ENCODE results near the gene ARFIP1. TPM values are rescaled to one million over a fixed set of nuclear protein-coding genes. Genes with fewer than 3 reads are reported as not detected.
A peak's percentile ranks its signal among the peaks of the same experiment; 100 is the strongest.
"Not testable (repeated sequence)": the region's sequence is repeated elsewhere in the genome, so short reads cannot be mapped to it uniquely, and the experiment has no call there.

The ARFIP1 gene
- total and polyA plus RNA-seq, 2 donors, result 18.5 to 26.7 TPM

DNA sequence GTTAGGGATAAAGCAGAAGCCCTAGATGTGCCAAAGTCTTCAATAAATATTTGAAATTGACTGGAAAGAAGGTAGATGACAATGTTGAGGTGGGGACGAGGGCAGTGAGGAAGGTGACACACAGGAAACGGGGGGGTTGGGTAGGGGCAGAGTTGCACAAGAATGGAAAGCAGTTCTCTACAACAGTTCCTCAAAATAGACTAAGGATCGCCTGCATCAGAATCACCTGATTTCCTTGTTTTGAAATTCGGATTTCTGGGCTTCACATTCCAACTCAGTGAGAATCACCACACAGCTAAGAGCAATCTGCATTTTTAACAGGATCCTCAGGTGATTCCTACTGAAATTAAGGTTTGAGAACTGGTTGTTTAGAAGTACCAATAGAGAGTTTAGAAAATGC is 70.6 kb downstream of the ARFIP1 start:
- peaks cover 1 to 13% of the 10 kb centered on the region in 2 donors for H3K9me3 ChIP-seq (ENCODE audit: control insufficient read depth in 2 of 2, insufficient read depth in 1 of 2, low read length in 1 of 2)
- no peak overlapping the region for H3K27ac ChIP-seq (ENCODE audit: low read depth in 1 of 2, low read length in 1 of 2)
- peaks cover 0 to 7% of the 10 kb centered on the region in 2 donors for H3K4me1 ChIP-seq (ENCODE audit: control insufficient read depth in 2 of 2, insufficient read depth in 2 of 2, low read length in 2 of 2)
- no peaks in the 10 kb centered on the region for H3K27me3 ChIP-seq (ENCODE audit: control insufficient read depth in 2 of 2, insufficient read depth in 1 of 2, low read length in 1 of 2)
- 4% methylated on average over 4 of the region's 4 CpGs for WGBS
- no peaks in the 10 kb centered on the region for H3K36me3 ChIP-seq (ENCODE audit: control insufficient read depth in 2 of 2, insufficient read depth in 2 of 2, low read length in 1 of 2)
- no peak overlapping the region for H3K4me3 ChIP-seq (ENCODE audit: low read length in 2 of 2)
- peak in 8 of 9 donors; percentile 15 to 56 (median 20) for DNase-seq (ENCODE audit: low read depth in 6 of 9, low spot score in 9 of 9)

DNA sequence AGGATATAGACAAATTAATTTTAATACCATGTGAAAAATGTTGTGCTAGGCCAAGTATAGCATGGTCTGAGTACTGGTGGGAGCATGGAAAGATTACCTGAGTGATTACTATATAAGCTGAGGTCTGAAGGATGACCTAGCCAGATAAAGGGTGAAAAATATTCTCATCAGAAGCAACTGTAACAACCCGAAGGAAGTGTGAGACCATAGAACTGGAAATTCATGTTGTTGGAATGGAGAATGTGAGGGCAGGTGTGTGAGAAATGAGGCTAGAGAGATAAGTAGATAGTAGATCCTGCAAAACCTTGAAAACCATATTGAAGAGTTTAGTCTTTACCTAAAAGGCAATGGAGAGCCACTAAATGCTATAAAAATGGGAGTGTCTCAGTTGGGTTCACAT is 71.5 kb downstream of the ARFIP1 start:
- peaks cover 0 to 7% of the 10 kb centered on the region in 2 donors for H3K4me1 ChIP-seq (ENCODE audit: control insufficient read depth in 2 of 2, insufficient read depth in 2 of 2, low read length in 2 of 2)
- H3K27ac ChIP-seq (ENCODE audit: low read depth in 1 of 2, low read length in 1 of 2), result no peak overlapping the region
- no peak overlapping the region for H3K4me3 ChIP-seq (ENCODE audit: low read length in 2 of 2)
- 93% methylated on average over 1 of the region's 1 CpG for WGBS
- no peak for DNase-seq (ENCODE audit: low read depth in 6 of 9, low spot score in 9 of 9)
- no peaks in the 10 kb centered on the region for H3K36me3 ChIP-seq (ENCODE audit: control insufficient read depth in 2 of 2, insufficient read depth in 2 of 2, low read length in 1 of 2)
- H3K9me3 ChIP-seq (ENCODE audit: control insufficient read depth in 2 of 2, insufficient read depth in 1 of 2, low read length in 1 of 2), result peaks cover 1 to 15% of the 10 kb centered on the region in 2 donors
- no peaks in the 10 kb centered on the region for H3K27me3 ChIP-seq (ENCODE audit: control insufficient read depth in 2 of 2, insufficient read depth in 1 of 2, low read length in 1 of 2)

DNA sequence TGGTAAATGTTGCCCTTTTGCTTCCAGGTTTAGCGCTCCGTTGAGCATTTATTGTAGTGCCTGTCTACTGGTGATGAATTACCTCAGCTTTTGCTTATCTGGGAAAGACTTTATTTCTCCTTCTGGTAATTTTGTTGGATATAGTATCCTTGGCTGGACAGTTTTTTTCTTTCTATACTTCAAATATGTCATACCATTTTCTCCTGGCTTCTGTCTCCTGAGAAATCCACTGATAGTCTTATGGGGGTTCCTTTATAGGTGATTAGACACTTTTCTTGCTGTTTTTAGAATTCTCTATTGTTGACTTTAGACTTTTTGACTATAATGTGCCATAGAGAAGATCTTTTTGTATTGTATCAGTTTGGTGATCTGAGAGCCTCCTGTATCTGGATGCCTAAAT is 73.5 kb downstream of the ARFIP1 start:
- H3K27ac ChIP-seq (ENCODE audit: low read depth in 1 of 2, low read length in 1 of 2), result no peak overlapping the region
- H3K36me3 ChIP-seq (ENCODE audit: control insufficient read depth in 2 of 2, insufficient read depth in 2 of 2, low read length in 1 of 2), result no peaks in the 10 kb centered on the region
- H3K4me3 ChIP-seq (ENCODE audit: low read length in 2 of 2), result no peak overlapping the region
- DNase-seq (ENCODE audit: low read depth in 6 of 9, low spot score in 9 of 9), result no peak
- H3K4me1 ChIP-seq (ENCODE audit: control insufficient read depth in 2 of 2, insufficient read depth in 2 of 2, low read length in 2 of 2), result peaks cover 0 to 7% of the 10 kb centered on the region in 2 donors
- 98% methylated on average over 2 of the region's 2 CpGs for WGBS
- peaks cover 1 to 15% of the 10 kb centered on the region in 2 donors for H3K9me3 ChIP-seq (ENCODE audit: control insufficient read depth in 2 of 2, insufficient read depth in 1 of 2, low read length in 1 of 2)
- no peaks in the 10 kb centered on the region for H3K27me3 ChIP-seq (ENCODE audit: control insufficient read depth in 2 of 2, insufficient read depth in 1 of 2, low read length in 1 of 2)

DNA sequence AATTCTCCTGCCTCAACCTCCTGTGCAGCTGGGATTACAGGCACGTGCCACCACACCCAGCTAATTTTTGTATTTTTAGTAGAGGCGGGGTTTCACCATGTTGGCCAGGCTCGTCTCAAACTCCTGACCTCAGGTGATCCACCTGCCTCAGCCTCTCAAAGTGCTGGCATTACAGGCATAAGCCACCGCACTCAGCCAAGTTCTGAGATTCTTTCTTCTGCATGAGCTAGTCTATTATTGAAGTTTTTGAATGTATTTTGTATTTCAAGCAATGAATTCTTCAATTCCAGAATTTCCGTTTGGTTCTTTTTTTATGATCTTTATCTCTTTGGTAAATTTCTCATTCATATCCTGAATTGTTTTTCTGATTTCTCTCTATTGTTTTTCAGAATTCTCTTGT is 74.3 kb downstream of the ARFIP1 start:
- DNase-seq (ENCODE audit: low read depth in 6 of 9, low spot score in 9 of 9); H3K27ac ChIP-seq (ENCODE audit: low read depth in 1 of 2, low read length in 1 of 2); H3K4me1 ChIP-seq (ENCODE audit: control insufficient read depth in 2 of 2, insufficient read depth in 2 of 2, low read length in 2 of 2); H3K4me3 ChIP-seq (ENCODE audit: low read length in 2 of 2); H3K36me3 ChIP-seq (ENCODE audit: control insufficient read depth in 2 of 2, insufficient read depth in 2 of 2, low read length in 1 of 2); H3K27me3 ChIP-seq (ENCODE audit: control insufficient read depth in 2 of 2, insufficient read depth in 1 of 2, low read length in 1 of 2): not testable (repeated sequence)
- H3K9me3 ChIP-seq (ENCODE audit: control insufficient read depth in 2 of 2, insufficient read depth in 1 of 2, low read length in 1 of 2), result peaks cover 1 to 15% of the 10 kb centered on the region in 2 donors
- WGBS, result 97% methylated on average over 5 of the region's 5 CpGs

DNA sequence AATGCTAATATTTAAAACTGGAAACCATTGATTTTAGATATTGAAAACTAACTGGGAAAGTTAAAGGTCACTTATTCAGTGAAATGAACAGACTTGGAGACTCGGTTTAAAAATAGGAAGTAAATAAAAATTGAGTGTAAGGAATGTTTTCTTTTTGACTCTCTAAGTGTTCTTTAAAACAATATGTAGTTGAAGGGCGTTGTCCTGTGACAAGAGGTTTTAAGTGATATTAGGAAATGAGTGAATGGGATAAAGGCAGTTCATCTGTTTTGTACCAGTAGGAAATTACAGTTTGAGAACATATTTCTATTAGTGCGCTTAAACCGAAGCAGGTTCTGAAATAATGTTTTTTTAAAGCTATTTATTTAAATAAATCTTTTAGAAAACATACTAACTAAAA is 77.2 kb downstream of the ARFIP1 start:
- DNase-seq (ENCODE audit: low read depth in 6 of 9, low spot score in 9 of 9), result no peak
- Histone ChIP-seq H3K4me1 (ENCODE audit: control insufficient read depth in 2 of 2, insufficient read depth in 2 of 2, low read length in 2 of 2) (no peaks in the 10 kb centered on the region), H3K27me3 (ENCODE audit: control insufficient read depth in 2 of 2, insufficient read depth in 1 of 2, low read length in 1 of 2) (no peaks in the 10 kb centered on the region), H3K27ac (ENCODE audit: low read depth in 1 of 2, low read length in 1 of 2) (no peak overlapping the region), H3K4me3 (ENCODE audit: low read length in 2 of 2) (no peak overlapping the region), H3K9me3 (ENCODE audit: control insufficient read depth in 2 of 2, insufficient read depth in 1 of 2, low read length in 1 of 2) (peaks cover 1 to 15% of the 10 kb centered on the region in 2 donors), H3K36me3 (ENCODE audit: control insufficient read depth in 2 of 2, insufficient read depth in 2 of 2, low read length in 1 of 2) (no peaks in the 10 kb centered on the region)
- WGBS, result 82% methylated on average over 4 of the region's 4 CpGs

DNA sequence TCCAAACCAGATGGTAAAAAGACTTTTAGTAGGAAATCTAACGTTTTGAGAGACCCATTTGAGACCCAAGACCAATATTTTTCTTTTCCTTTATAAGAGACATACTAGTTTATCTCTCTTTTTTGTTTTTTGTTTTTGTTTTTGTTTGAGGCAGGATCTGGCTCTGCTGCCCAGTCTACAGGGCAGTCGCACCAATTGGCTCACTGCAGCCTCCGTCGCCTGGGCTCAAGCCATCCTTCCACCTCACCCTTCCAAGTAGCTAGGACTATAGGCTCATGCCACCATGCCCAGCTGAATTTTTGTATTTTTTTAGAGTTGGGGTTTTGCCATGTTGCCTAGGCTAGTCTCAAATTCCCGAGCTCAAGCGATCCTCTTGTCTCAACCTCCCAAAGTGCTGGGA is 79.2 kb downstream of the ARFIP1 start:
- Histone ChIP-seq H3K27me3 (ENCODE audit: control insufficient read depth in 2 of 2, insufficient read depth in 1 of 2, low read length in 1 of 2) (no peaks in the 10 kb centered on the region), H3K36me3 (ENCODE audit: control insufficient read depth in 2 of 2, insufficient read depth in 2 of 2, low read length in 1 of 2) (no peaks in the 10 kb centered on the region), H3K4me1 (ENCODE audit: control insufficient read depth in 2 of 2, insufficient read depth in 2 of 2, low read length in 2 of 2) (no peaks in the 10 kb centered on the region), H3K27ac (ENCODE audit: low read depth in 1 of 2, low read length in 1 of 2) (no peak overlapping the region), H3K4me3 (ENCODE audit: low read length in 2 of 2) (no peak overlapping the region), H3K9me3 (ENCODE audit: control insufficient read depth in 2 of 2, insufficient read depth in 1 of 2, low read length in 1 of 2) (peaks cover 1 to 12% of the 10 kb centered on the region in 2 donors)
- DNase-seq (ENCODE audit: low read depth in 6 of 9, low spot score in 9 of 9), result no peak
- WGBS, result 99% methylated on average over 6 of the region's 6 CpGs

DNA sequence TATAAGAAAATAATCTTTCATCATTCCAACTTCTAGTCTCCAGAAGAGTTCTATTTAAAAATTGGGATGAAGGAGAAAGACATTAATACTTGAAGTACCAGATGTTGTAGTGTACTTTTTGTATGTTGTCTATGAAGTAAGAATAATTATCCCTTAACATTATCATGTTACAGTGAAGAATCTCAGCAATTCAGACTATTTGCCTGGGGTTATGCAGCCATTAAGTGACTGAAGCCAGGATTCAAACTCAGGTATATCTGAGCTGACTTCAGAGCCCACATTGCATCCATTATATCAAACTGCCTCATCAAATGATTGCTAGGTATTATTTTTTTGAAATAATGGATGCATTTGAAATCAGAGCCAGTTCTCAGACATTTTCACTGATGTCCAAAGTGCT is 80.3 kb downstream of the ARFIP1 start:
- no peaks in the 10 kb centered on the region for H3K4me1 ChIP-seq (ENCODE audit: control insufficient read depth in 2 of 2, insufficient read depth in 2 of 2, low read length in 2 of 2)
- H3K4me3 ChIP-seq (ENCODE audit: low read length in 2 of 2), result no peak overlapping the region
- no peaks in the 10 kb centered on the region for H3K27me3 ChIP-seq (ENCODE audit: control insufficient read depth in 2 of 2, insufficient read depth in 1 of 2, low read length in 1 of 2)
- DNase-seq (ENCODE audit: low read depth in 6 of 9, low spot score in 9 of 9), result no peak
- peaks cover 0 to 5% of the 10 kb centered on the region in 2 donors for H3K9me3 ChIP-seq (ENCODE audit: control insufficient read depth in 2 of 2, insufficient read depth in 1 of 2, low read length in 1 of 2)
- no peak overlapping the region for H3K27ac ChIP-seq (ENCODE audit: low read depth in 1 of 2, low read length in 1 of 2)
- H3K36me3 ChIP-seq (ENCODE audit: control insufficient read depth in 2 of 2, insufficient read depth in 2 of 2, low read length in 1 of 2), result no peaks in the 10 kb centered on the region

DNA sequence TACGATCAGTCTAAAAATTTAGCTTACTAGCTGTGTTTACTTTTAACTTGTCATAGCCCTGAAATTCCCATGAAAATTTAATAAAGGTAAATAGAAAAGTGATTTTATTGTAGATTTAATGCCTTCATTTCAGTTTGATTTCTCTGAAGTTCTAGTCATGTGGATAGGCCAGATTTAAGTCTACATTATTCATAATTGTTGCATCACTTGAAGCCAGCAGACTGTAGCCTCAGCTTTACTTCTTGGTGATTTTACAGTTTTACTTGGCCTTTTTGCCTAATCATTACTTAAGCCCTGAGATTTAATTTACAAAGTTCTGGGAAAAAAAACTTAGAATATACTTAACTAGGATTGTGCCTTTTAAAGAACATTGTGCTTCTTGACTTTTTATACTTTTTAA is 82.9 kb downstream of the ARFIP1 start:
- 99% methylated on average over 1 of the region's 1 CpG for WGBS
- Histone ChIP-seq H3K27ac (ENCODE audit: low read depth in 1 of 2, low read length in 1 of 2) (no peak overlapping the region), H3K4me1 (ENCODE audit: control insufficient read depth in 2 of 2, insufficient read depth in 2 of 2, low read length in 2 of 2) (no peaks in the 10 kb centered on the region), H3K36me3 (ENCODE audit: control insufficient read depth in 2 of 2, insufficient read depth in 2 of 2, low read length in 1 of 2) (no peaks in the 10 kb centered on the region), H3K9me3 (ENCODE audit: control insufficient read depth in 2 of 2, insufficient read depth in 1 of 2, low read length in 1 of 2) (no peaks in the 10 kb centered on the region), H3K4me3 (ENCODE audit: low read length in 2 of 2) (no peak overlapping the region), H3K27me3 (ENCODE audit: control insufficient read depth in 2 of 2, insufficient read depth in 1 of 2, low read length in 1 of 2) (no peaks in the 10 kb centered on the region)
- DNase-seq (ENCODE audit: low read depth in 6 of 9, low spot score in 9 of 9), result no peak

DNA sequence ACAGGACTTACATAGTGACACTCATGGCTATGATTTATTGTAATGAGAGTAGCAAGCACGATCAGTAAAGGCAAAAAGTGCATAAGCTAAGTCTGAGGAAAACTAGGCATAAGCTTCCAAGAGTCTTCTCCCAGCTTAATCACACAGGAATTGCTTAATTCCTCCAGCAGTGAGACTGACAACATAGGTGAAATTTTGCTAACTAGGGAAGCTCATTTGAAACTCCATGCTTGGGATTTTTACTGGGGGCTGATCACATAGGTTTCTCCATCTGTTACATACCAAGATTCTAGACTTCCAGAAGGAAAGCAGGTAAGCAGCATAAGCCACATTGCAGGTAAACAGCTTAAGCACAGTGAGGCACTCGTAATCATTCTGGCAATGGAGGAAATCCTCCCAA is 84.6 kb downstream of the ARFIP1 start:
- Histone ChIP-seq H3K4me3 (ENCODE audit: low read length in 2 of 2) (no peak overlapping the region), H3K27ac (ENCODE audit: low read depth in 1 of 2, low read length in 1 of 2) (no peak overlapping the region), H3K27me3 (ENCODE audit: control insufficient read depth in 2 of 2, insufficient read depth in 1 of 2, low read length in 1 of 2) (no peaks in the 10 kb centered on the region), H3K36me3 (ENCODE audit: control insufficient read depth in 2 of 2, insufficient read depth in 2 of 2, low read length in 1 of 2) (no peaks in the 10 kb centered on the region), H3K4me1 (ENCODE audit: control insufficient read depth in 2 of 2, insufficient read depth in 2 of 2, low read length in 2 of 2) (no peaks in the 10 kb centered on the region), H3K9me3 (ENCODE audit: control insufficient read depth in 2 of 2, insufficient read depth in 1 of 2, low read length in 1 of 2) (no peaks in the 10 kb centered on the region)
- DNase-seq (ENCODE audit: low read depth in 6 of 9, low spot score in 9 of 9), result no peak
- 95% methylated on average over 2 of the region's 2 CpGs for WGBS

DNA sequence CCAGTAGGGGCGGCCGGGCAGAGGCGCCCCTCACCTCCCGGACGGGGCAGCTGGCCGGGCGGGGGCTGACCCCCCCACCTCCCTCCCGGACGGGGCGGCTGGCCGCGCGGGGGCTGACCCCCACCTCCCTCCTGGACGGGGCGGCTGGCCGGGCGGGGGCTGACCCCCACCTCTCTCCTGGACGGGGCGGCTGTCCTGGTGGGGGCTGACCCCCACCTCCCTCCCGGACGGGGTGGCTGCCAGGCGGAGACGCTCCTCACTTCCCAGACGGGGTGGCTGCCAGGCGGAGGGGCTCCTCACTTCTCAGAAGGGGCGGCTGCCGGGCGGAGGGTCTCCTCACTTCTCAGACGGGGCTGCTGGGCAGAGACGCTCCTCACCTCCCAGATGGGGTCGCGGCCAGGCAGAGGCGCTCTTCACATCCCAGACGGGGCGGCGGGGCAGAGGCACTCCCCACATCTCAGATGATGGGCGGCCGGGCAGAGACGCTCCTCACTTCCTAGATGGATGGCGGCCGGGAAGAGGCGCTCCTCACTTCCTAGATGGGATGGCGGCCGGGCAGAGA is 86.8 kb downstream of the ARFIP1 start:
- H3K4me1 ChIP-seq (ENCODE audit: control insufficient read depth in 2 of 2, insufficient read depth in 2 of 2, low read length in 2 of 2); H3K36me3 ChIP-seq (ENCODE audit: control insufficient read depth in 2 of 2, insufficient read depth in 2 of 2, low read length in 1 of 2); H3K27ac ChIP-seq (ENCODE audit: low read depth in 1 of 2, low read length in 1 of 2); H3K4me3 ChIP-seq (ENCODE audit: low read length in 2 of 2); H3K27me3 ChIP-seq (ENCODE audit: control insufficient read depth in 2 of 2, insufficient read depth in 1 of 2, low read length in 1 of 2); H3K9me3 ChIP-seq (ENCODE audit: control insufficient read depth in 2 of 2, insufficient read depth in 1 of 2, low read length in 1 of 2); DNase-seq (ENCODE audit: low read depth in 6 of 9, low spot score in 9 of 9): not testable (repeated sequence)
- WGBS, result 97% methylated on average over 42 of the region's 44 CpGs

All from thymus (tissue), 11 donors.